SK-N-SH treated with all-trans-retinoic acid at 6 μM for 48 hours (cell line): ENCODE measurements around the gene MICU2.
A peak's percentile ranks its signal among the peaks of the same experiment; 100 is the strongest.

Source experiments
- ATAC-seq: fragments of 200-7000 bp; cut with Tn5 transposase; 3 replicates; pipeline ENCODE4 v1.9.1; 2020; ENCODE audit warnings: mild to moderate bottlenecking, moderate library complexity
- ARNTL ChIP-seq: fragments of 450-650 bp; formaldehyde crosslinking; IDR thresholded peaks from 2 replicates; pipeline ENCODE4 v1.5.0; 2020; ENCODE audit warnings: low read depth, mild to moderate bottlenecking, moderate library complexity, borderline replicate concordance
- BACH2 ChIP-seq: fragments of 250-450 bp; sonication (Bioruptor Pico); IDR thresholded peaks from 2 replicates; pipeline ENCODE4 v1.9.0; 2021; ENCODE audit warnings: mild to moderate bottlenecking, borderline replicate concordance
- CSDC2 ChIP-seq: fragments of 250-450 bp; sonication (Bioruptor Pico); IDR thresholded peaks from 2 replicates; pipeline ENCODE4 v1.5.0; 2020; ENCODE audit warnings: mild to moderate bottlenecking, moderate library complexity
- GLIS3 ChIP-seq: fragments of 250-450 bp; sonication (Bioruptor Pico); IDR thresholded peaks from 2 replicates; pipeline ENCODE4 v1.5.0; 2020; ENCODE audit warnings: mild to moderate bottlenecking, moderate library complexity
- ISL1 ChIP-seq: fragments of 250-450 bp; sonication (Bioruptor Pico); IDR thresholded peaks from 2 replicates; pipeline ENCODE4 v2.1.2; 2022; ENCODE audit warnings: mild to moderate bottlenecking, moderate library complexity
- OSR1 ChIP-seq: fragments of 250-450 bp; sonication (Bioruptor Pico); IDR thresholded peaks from 2 replicates; pipeline ENCODE4 v1.8.0; 2022; ENCODE audit warnings: moderate library complexity, mild to moderate bottlenecking, inconsistent platforms
- PATZ1 ChIP-seq: fragments of 250-450 bp; sonication (Bioruptor Pico); IDR thresholded peaks from 2 replicates; pipeline ENCODE4 v1.8.0; 2020; ENCODE audit warnings: mild to moderate bottlenecking, moderate library complexity, borderline replicate concordance
- POU6F1 ChIP-seq: fragments of 250-450 bp; sonication (Bioruptor Pico); IDR thresholded peaks from 2 replicates; pipeline ENCODE4 v1.8.0; 2021; ENCODE audit warnings: low read depth, mild to moderate bottlenecking, moderate library complexity, borderline replicate concordance
- PPARA ChIP-seq: fragments of 250-450 bp; sonication (Bioruptor Pico); IDR thresholded peaks from 2 replicates; pipeline ENCODE4 v1.5.0; 2020; ENCODE audit warnings: mild to moderate bottlenecking, borderline replicate concordance
- RARB ChIP-seq: fragments of 250-450 bp; sonication (Bioruptor Pico); IDR thresholded peaks from 2 replicates; pipeline ENCODE4 v1.8.0; 2021; ENCODE audit warnings: mild to moderate bottlenecking, moderate library complexity
- SNAI2 ChIP-seq: fragments of 250-450 bp; sonication (Bioruptor Pico); IDR thresholded peaks from 2 replicates; pipeline ENCODE4 v1.5.0; 2020; ENCODE audit warnings: mild to moderate bottlenecking, moderate library complexity
- TCF4 ChIP-seq: fragments of 250-450 bp; sonication (Bioruptor Pico); IDR thresholded peaks from 2 replicates; pipeline ENCODE4 v1.8.0; 2021; ENCODE audit warnings: mild to moderate bottlenecking, moderate library complexity, borderline replicate concordance
- TOX ChIP-seq: fragments of 250-450 bp; sonication (Bioruptor Pico); IDR thresholded peaks from 2 replicates; pipeline ENCODE4 v1.8.0; 2021; ENCODE audit warnings: mild to moderate bottlenecking, moderate library complexity, borderline replicate concordance
- ZC3H10 ChIP-seq: fragments of 250-450 bp; sonication (Bioruptor Pico); IDR thresholded peaks from 2 replicates; pipeline ENCODE4 v1.5.1; 2021; ENCODE audit warnings: mild to moderate bottlenecking, moderate library complexity
- ZNF565 ChIP-seq: fragments of 450-650 bp; formaldehyde crosslinking; conservative IDR thresholded peaks from 2 replicates; pipeline ENCODE4 v1.5.0; 2020; ENCODE audit warnings: low read depth, mild to moderate bottlenecking, moderate library complexity
- ZNF70 ChIP-seq: fragments of 450-650 bp; formaldehyde crosslinking; IDR thresholded peaks from 2 replicates; pipeline ENCODE4 v1.5.0; 2020; ENCODE audit warnings: mild to moderate bottlenecking, moderate library complexity
- ZNF8 ChIP-seq: fragments of 450-650 bp; formaldehyde crosslinking; IDR thresholded peaks from 2 replicates; pipeline ENCODE4 v1.5.0; 2020; ENCODE audit warnings: mild to moderate bottlenecking, moderate library complexity
- TF ChIP-seq, protein P1 (sequence below): fragments of 250-450 bp; sonication (Bioruptor Pico); IDR thresholded peaks from 2 replicates; pipeline ENCODE4 v1.5.0; 2020; ENCODE audit warnings: mild to moderate bottlenecking, moderate library complexity
- TF ChIP-seq, protein P2 (sequence below): fragments of 250-450 bp; sonication (Bioruptor Pico); IDR thresholded peaks from 2 replicates; pipeline ENCODE4 v1.5.1; 2021; ENCODE audit warnings: mild to moderate bottlenecking, moderate library complexity
- TF ChIP-seq, protein P3 (sequence below): fragments of 250-450 bp; sonication (Bioruptor Pico); IDR thresholded peaks from 2 replicates; pipeline ENCODE4 v1.5.1; 2020; ENCODE audit warnings: low read depth, mild to moderate bottlenecking, moderate library complexity

MICU2 gene

GRCh38 chr13:21511849-21512248 lies 92.1 kb downstream of the MICU2 start:
- TF ChIP-seq ISL1 (CRISPR knock-in tag) = no peak
- ATAC-seq = no peak

DNA sequence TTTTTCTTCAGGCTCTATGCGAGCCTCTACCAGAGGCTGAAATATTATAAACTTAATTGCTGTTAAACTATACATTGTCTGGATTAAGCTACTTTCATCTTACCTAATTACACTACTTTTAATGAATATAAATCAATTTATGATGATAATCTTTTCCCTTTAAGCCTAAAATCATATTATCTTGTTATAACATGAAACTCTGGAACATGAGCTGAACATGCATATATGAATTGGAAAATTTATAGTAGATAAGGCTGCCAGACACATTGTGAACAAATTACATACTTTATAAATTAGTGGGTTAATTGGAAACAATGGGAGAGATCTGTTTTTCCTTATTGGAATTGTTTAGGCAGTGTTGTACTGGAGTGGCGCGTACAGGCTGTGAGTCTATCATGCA lies 99.6 kb downstream of the MICU2 start:
- ATAC-seq = no peak
- TF ChIP-seq RARB = no peak
- TF ChIP-seq, protein P1, sequence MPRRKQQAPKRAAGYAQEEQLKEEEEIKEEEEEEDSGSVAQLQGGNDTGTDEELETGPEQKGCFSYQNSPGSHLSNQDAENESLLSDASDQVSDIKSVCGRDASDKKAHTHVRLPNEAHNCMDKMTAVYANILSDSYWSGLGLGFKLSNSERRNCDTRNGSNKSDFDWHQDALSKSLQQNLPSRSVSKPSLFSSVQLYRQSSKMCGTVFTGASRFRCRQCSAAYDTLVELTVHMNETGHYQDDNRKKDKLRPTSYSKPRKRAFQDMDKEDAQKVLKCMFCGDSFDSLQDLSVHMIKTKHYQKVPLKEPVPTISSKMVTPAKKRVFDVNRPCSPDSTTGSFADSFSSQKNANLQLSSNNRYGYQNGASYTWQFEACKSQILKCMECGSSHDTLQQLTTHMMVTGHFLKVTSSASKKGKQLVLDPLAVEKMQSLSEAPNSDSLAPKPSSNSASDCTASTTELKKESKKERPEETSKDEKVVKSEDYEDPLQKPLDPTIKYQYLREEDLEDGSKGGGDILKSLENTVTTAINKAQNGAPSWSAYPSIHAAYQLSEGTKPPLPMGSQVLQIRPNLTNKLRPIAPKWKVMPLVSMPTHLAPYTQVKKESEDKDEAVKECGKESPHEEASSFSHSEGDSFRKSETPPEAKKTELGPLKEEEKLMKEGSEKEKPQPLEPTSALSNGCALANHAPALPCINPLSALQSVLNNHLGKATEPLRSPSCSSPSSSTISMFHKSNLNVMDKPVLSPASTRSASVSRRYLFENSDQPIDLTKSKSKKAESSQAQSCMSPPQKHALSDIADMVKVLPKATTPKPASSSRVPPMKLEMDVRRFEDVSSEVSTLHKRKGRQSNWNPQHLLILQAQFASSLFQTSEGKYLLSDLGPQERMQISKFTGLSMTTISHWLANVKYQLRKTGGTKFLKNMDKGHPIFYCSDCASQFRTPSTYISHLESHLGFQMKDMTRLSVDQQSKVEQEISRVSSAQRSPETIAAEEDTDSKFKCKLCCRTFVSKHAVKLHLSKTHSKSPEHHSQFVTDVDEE (CRISPR knock-in tag) = peak; percentile 59; the same call in 1 of the 2 replicates
- no peak for TF ChIP-seq BACH2
- TF ChIP-seq, protein P2, sequence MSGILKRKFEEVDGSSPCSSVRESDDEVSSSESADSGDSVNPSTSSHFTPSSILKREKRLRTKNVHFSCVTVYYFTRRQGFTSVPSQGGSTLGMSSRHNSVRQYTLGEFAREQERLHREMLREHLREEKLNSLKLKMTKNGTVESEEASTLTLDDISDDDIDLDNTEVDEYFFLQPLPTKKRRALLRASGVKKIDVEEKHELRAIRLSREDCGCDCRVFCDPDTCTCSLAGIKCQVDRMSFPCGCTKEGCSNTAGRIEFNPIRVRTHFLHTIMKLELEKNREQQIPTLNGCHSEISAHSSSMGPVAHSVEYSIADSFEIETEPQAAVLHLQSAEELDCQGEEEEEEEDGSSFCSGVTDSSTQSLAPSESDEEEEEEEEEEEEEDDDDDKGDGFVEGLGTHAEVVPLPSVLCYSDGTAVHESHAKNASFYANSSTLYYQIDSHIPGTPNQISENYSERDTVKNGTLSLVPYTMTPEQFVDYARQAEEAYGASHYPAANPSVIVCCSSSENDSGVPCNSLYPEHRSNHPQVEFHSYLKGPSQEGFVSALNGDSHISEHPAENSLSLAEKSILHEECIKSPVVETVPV = 0 out of 2 replicates have a peak, but pooled peaks have one; percentile 57
- peak; percentile 94 for TF ChIP-seq TCF4 (CRISPR knock-in tag)
- TF ChIP-seq, all 23 proteins: peak for 3

DNA sequence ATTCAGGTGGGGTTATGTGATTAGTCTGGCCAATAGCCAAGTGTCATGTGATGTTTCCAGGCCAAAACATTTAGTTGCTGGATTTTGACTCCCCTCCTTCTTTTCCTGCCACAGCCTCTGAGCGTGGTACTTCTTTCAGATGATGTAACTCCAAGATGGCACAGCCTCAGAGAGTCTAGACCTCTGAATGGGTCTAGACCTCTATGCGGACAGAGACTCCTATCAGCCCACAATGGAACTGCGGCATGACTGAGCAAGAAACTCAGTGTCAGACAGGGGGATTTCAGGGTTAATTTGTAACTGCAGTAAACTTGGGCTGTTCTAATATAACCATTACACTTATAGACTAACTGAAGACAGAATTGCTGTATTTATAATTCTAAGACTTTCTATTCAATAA lies 102.3 kb downstream of the MICU2 start:
- no peak for ATAC-seq
- TF ChIP-seq TOX (no peak), ZNF565 (no peak), GLIS3 (CRISPR knock-in tag) (no peak), PATZ1 (CRISPR knock-in tag) (no peak), CSDC2 (CRISPR knock-in tag) (no peak), BACH2 (no peak), RARB (no peak), ARNTL (no peak), ZNF70 (CRISPR knock-in tag) (no peak), PPARA (CRISPR knock-in tag) (no peak), TCF4 (CRISPR knock-in tag) (no peak), SNAI2 (CRISPR knock-in tag) (no peak), ZNF8 (CRISPR knock-in tag) (no peak), ISL1 (CRISPR knock-in tag) (no peak), POU6F1 (no peak), OSR1 (CRISPR knock-in tag) (no peak), ZC3H10 (no peak)
- TF ChIP-seq, protein P1 (CRISPR knock-in tag) = no peak
- TF ChIP-seq, protein P2 = no peak
- TF ChIP-seq, protein P3, sequence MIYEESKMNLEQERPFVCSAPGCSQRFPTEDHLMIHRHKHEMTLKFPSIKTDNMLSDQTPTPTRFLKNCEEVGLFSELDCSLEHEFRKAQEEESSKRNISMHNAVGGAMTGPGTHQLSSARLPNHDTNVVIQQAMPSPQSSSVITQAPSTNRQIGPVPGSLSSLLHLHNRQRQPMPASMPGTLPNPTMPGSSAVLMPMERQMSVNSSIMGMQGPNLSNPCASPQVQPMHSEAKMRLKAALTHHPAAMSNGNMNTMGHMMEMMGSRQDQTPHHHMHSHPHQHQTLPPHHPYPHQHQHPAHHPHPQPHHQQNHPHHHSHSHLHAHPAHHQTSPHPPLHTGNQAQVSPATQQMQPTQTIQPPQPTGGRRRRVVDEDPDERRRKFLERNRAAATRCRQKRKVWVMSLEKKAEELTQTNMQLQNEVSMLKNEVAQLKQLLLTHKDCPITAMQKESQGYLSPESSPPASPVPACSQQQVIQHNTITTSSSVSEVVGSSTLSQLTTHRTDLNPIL (CRISPR knock-in tag) = no peak
